ENCODE measurements around the gene MED29. TPM values are rescaled to one million over a fixed set of nuclear protein-coding genes. Genes with fewer than 3 reads are reported as not detected.
A peak's percentile ranks its signal among the peaks of the same experiment; 100 is the strongest.

Gene MED29
- total and polyA plus RNA-seq, 2 donors (not counting 1 experiment from before 2014, with no cell fraction given), result 23.0 to 28.9 TPM

DNA sequence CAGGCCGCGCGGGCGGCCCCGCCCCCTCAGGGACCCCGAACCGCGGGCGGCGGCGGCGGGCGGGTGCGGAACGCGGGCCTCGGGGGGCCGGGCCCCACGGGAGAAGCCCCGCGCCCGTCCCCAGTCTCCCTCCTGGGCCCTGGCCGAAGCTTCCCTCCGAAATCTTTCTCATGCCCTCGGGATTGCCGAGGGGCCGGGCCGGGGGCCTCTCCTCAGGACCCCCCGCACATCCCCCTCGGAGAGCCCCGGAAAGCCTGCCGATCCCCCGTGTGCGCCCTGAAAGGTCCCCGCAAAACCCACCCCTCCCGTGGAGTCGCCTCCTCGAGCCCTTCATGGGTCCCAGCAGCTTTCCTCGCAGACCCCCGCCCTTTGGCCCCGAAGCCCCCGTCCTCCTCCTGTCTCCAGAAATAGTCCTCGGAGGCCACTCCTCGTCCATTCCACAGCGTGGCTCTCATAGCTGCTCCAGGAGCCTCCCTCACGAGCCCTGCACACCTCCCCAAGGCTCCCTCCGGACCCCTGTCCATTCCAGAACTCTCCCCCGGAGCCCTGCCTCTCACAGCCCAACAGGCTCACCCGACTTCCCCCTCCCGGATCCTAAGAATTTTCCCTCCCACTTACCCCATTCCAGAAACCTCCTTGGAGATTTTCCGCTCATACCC, 48.4 kb upstream of the MED29 start:
- TF ChIP-seq, protein P1, sequence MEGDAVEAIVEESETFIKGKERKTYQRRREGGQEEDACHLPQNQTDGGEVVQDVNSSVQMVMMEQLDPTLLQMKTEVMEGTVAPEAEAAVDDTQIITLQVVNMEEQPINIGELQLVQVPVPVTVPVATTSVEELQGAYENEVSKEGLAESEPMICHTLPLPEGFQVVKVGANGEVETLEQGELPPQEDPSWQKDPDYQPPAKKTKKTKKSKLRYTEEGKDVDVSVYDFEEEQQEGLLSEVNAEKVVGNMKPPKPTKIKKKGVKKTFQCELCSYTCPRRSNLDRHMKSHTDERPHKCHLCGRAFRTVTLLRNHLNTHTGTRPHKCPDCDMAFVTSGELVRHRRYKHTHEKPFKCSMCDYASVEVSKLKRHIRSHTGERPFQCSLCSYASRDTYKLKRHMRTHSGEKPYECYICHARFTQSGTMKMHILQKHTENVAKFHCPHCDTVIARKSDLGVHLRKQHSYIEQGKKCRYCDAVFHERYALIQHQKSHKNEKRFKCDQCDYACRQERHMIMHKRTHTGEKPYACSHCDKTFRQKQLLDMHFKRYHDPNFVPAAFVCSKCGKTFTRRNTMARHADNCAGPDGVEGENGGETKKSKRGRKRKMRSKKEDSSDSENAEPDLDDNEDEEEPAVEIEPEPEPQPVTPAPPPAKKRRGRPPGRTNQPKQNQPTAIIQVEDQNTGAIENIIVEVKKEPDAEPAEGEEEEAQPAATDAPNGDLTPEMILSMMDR (conservative IDR thresholded peaks at IDR 0.05 in 1 of 2, IDR thresholded peaks at IDR 0.05 in 1 of 2; ENCODE audit: low read depth in 1 of 2, low read length in 2 of 2), result no peak
- TF ChIP-seq EZH2 (IDR thresholded peaks at IDR 0.05; ENCODE audit: low read length, missing control alignments), result no peak
- H3K79me2 ChIP-seq (ENCODE audit: control insufficient read depth, insufficient read depth, low read length), result peaks cover 46% of the 10 kb centered on the region
- no peak for DNase-seq (ENCODE audit: low read depth in 2 of 2)

DNA sequence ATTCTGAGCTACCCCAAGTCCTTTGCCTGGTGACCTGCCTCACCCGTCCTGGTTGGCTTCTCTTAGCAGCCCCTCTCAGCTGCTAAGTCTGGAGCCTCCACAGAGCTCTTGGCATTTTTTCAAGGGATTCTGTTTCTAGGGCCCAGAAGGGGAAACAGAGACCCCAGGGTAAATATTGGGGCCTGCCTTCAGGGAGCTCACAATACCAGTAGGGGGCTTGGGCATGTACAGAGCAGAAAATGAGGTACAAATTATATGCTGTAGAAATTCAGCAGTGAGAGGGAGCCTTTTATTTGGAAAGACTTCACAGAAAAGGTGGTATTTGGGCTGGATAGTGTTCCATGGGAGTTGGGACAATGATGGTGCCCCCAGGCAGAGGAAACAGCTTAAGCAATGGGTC, 45.2 kb upstream of the MED29 start:
- Histone ChIP-seq H3K27me3 (ENCODE audit: control insufficient read depth, insufficient read depth, low read length) (no peaks in the 10 kb centered on the region), H3K4me1 (ENCODE audit: control insufficient read depth, extremely low read depth, insufficient read depth, low read length) (peaks cover 10% of the 10 kb centered on the region), H2AFZ (ENCODE audit: low read length) (no peak overlapping the region), H3K79me2 (ENCODE audit: control insufficient read depth, insufficient read depth, low read length) (peaks cover 58% of the 10 kb centered on the region), H3K36me3 (ENCODE audit: control insufficient read depth, insufficient read depth, low read length) (peaks cover 7% of the 10 kb centered on the region), H3K27ac (ENCODE audit: insufficient read depth, low read length) (no peak overlapping the region), H4K20me1 (ENCODE audit: control insufficient read depth, extremely low read depth, insufficient read depth, low read length) (no peaks in the 10 kb centered on the region), H3K4me2 (ENCODE audit: extremely low read depth, insufficient read depth, low read length) (no peak overlapping the region), H3K4me3 (replicated peaks in 1 of 4; ENCODE audit: control extremely low read depth in 1 of 4, insufficient read depth in 1 of 4, low read depth in 3 of 4, low read length in 4 of 4) (peak overlapping the region in 1 of 4 experiments; percentile 7), H3K9ac (ENCODE audit: insufficient read depth, low read length) (no peak overlapping the region), H3K9me3 (ENCODE audit: control insufficient read depth, insufficient read depth, low read depth, low read length) (no peaks in the 10 kb centered on the region)
- no peak for DNase-seq (ENCODE audit: low read depth in 2 of 2)
- no peak for TF ChIP-seq EZH2 (IDR thresholded peaks at IDR 0.05; ENCODE audit: low read length, missing control alignments)
- TF ChIP-seq, protein P1 (conservative IDR thresholded peaks at IDR 0.05 in 1 of 2, IDR thresholded peaks at IDR 0.05 in 1 of 2; ENCODE audit: low read depth in 1 of 2, low read length in 2 of 2), result peak; percentile 9 to 20

More for the DNA sequence above, 48.4 kb upstream of the MED29 start:
- Histone ChIP-seq H3K27ac (ENCODE audit: insufficient read depth, low read length) (peak overlapping the region; percentile 85), H3K9me3 (ENCODE audit: control insufficient read depth, insufficient read depth, low read depth, low read length) (no peaks in the 10 kb centered on the region), H3K36me3 (ENCODE audit: control insufficient read depth, insufficient read depth, low read length) (peaks cover 1% of the 10 kb centered on the region), H2AFZ (ENCODE audit: low read length) (no peak overlapping the region), H4K20me1 (ENCODE audit: control insufficient read depth, extremely low read depth, insufficient read depth, low read length) (no peaks in the 10 kb centered on the region), H3K4me3 (replicated peaks in 1 of 4; ENCODE audit: control extremely low read depth in 1 of 4, insufficient read depth in 1 of 4, low read depth in 3 of 4, low read length in 4 of 4) (peak overlapping the region; percentile 75 to 89 (median 77)), H3K4me1 (ENCODE audit: control insufficient read depth, extremely low read depth, insufficient read depth, low read length) (peaks cover 12% of the 10 kb centered on the region), H3K4me2 (ENCODE audit: extremely low read depth, insufficient read depth, low read length) (peak overlapping the region; percentile 91), H3K9ac (ENCODE audit: insufficient read depth, low read length) (peak overlapping the region; percentile 93), H3K27me3 (ENCODE audit: control insufficient read depth, insufficient read depth, low read length) (no peaks in the 10 kb centered on the region)

DNA sequence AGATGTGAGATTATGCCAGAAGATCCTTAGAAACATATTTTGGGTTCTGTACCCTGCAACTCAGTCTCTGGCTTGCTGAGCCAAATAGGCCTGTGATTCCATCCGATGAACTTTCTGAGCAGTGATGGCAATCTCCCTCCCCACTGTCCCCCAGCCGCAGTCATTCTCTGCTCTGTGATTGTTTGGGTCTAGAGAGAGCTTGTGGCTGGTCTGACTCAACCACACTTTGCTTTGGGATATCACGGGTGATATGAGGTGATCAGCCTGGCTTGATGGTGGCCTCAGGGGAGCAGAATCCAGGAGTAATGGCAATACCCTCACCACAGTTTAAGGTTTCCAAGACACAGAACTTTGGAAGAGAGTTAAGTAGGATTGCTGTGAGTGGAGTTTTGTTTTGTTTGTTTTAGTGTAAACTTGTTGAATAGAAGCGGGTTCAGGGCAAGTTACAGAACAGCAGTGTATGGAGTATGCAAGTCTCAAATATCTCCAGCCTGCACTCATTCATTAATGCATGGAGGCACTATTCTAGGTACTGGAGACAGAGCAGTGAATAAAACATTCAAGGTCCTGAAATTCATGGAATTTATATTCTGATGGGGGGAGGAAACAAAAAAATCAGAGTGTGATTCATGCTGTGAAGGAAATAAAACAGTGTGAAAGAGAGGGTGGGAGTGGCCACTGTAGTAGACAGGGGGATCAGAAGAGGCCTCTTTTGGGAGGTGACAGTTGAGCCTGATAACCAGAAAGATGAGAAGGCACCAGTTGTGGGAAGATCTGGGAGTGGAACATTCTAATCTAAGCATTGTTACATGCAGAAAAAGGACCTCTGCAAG, 43.6 kb upstream of the MED29 start:
- Histone ChIP-seq H3K36me3 (ENCODE audit: control insufficient read depth, insufficient read depth, low read length) (peaks cover 8% of the 10 kb centered on the region), H3K4me2 (ENCODE audit: extremely low read depth, insufficient read depth, low read length) (peak overlapping the region; percentile 54), H3K4me3 (replicated peaks in 1 of 4; ENCODE audit: control extremely low read depth in 1 of 4, insufficient read depth in 1 of 4, low read depth in 3 of 4, low read length in 4 of 4) (no peak overlapping the region), H3K27ac (ENCODE audit: insufficient read depth, low read length) (peak overlapping the region; percentile 9), H3K27me3 (ENCODE audit: control insufficient read depth, insufficient read depth, low read length) (no peaks in the 10 kb centered on the region), H3K9me3 (ENCODE audit: control insufficient read depth, insufficient read depth, low read depth, low read length) (no peaks in the 10 kb centered on the region), H3K4me1 (ENCODE audit: control insufficient read depth, extremely low read depth, insufficient read depth, low read length) (peaks cover 11% of the 10 kb centered on the region), H3K9ac (ENCODE audit: insufficient read depth, low read length) (no peak overlapping the region), H2AFZ (ENCODE audit: low read length) (no peak overlapping the region), H4K20me1 (ENCODE audit: control insufficient read depth, extremely low read depth, insufficient read depth, low read length) (no peaks in the 10 kb centered on the region), H3K79me2 (ENCODE audit: control insufficient read depth, insufficient read depth, low read length) (peaks cover 63% of the 10 kb centered on the region)
- peak in 1 of 2 donors; percentile 59 for DNase-seq (ENCODE audit: low read depth in 2 of 2)
- TF ChIP-seq, protein P1 (conservative IDR thresholded peaks at IDR 0.05 in 1 of 2, IDR thresholded peaks at IDR 0.05 in 1 of 2; ENCODE audit: low read depth in 1 of 2, low read length in 2 of 2), result no peak
- TF ChIP-seq EZH2 (IDR thresholded peaks at IDR 0.05; ENCODE audit: low read length, missing control alignments), result no peak
